Measurements from ENCODE around the gene TMEM232. TPM values are rescaled to one million over a fixed set of nuclear protein-coding genes. Genes with fewer than 3 reads are reported as not detected.

Gene TMEM232
- total RNA-seq, 1 experiment from 2014 or later, result 1.6 TPM

GRCh38 chr5:110458313-110458712 lies 268.2 kb downstream of the TMEM232 start:
- H3K4me1 Mint-ChIP-seq, result peaks cover 0 to 3% of the 10 kb centered on the region in 2 experiments; a peak in 1 of 4 replicates
- Histone ChIP-seq H3K9ac (ENCODE audit: extremely low read depth, insufficient read length, low read length) (no peak overlapping the region), H3K79me1 (ENCODE audit: insufficient read depth, low read depth, low read length, poor library complexity, severe bottlenecking) (no peaks in the 10 kb centered on the region), H2BK20ac (ENCODE audit: low read depth, low read length, poor library complexity, severe bottlenecking) (no peak overlapping the region), H3K4me2 (ENCODE audit: insufficient read depth, insufficient read length, low read length) (no peak overlapping the region), H3K23ac (ENCODE audit: insufficient read length, low read depth, low read length) (no peak overlapping the region), H3K23me2 (ENCODE audit: insufficient read length, low read depth, low read length, poor library complexity, severe bottlenecking) (no peaks in the 10 kb centered on the region), H2BK15ac (ENCODE audit: low read depth, low read length) (no peak overlapping the region), H3K18ac (ENCODE audit: insufficient read length, low read depth, low read length) (no peak overlapping the region), H4K20me1 (ENCODE audit: control insufficient read depth, insufficient read depth, insufficient read length) (no peaks in the 10 kb centered on the region), H3K4me1 (ENCODE audit: insufficient read depth, low read length) (no peaks in the 10 kb centered on the region), H4K5ac (ENCODE audit: insufficient read length, low read depth, low read length) (no peak overlapping the region), H4K8ac (replicated peaks; ENCODE audit: insufficient read length, low read depth, low read length) (no peak overlapping the region), H3T11ph (ENCODE audit: low read length) (no peak overlapping the region), H3K9me3 (ENCODE audit: control insufficient read depth, low read depth, low read length) (no peaks in the 10 kb centered on the region), H3K27ac (ENCODE audit: insufficient read length, low read depth, low read length) (no peak overlapping the region), H3K14ac (ENCODE audit: insufficient read depth, low read length) (no peak overlapping the region), H3K4ac (ENCODE audit: low read depth, low read length) (no peak overlapping the region), H2BK120ac (ENCODE audit: low read depth, low read length, poor library complexity, severe bottlenecking) (no peak overlapping the region), H3K27me3 (ENCODE audit: insufficient read depth, low read length) (no peaks in the 10 kb centered on the region), H2AFZ (ENCODE audit: low read length) (no peak overlapping the region), H4K91ac (ENCODE audit: insufficient read length, low read depth, low read length) (no peak overlapping the region), H2BK5ac (ENCODE audit: insufficient read length, low read length) (no peak overlapping the region), H2AK5ac (ENCODE audit: insufficient read length, low read length) (no peak overlapping the region), H3K79me2 (ENCODE audit: insufficient read depth, low read length) (no peaks in the 10 kb centered on the region), H2BK12ac (ENCODE audit: insufficient read length, low read depth, low read length) (no peak overlapping the region), H3K56ac (ENCODE audit: insufficient read length, low read depth, low read length) (no peak overlapping the region)
- H3K27me3 Mint-ChIP-seq (ENCODE audit: low read depth), result no peaks in the 10 kb centered on the region
- DNase-seq, result no peak
- H3K27ac Mint-ChIP-seq, result peak overlapping the region; percentile 18 to 25 (median 19); a peak in 5 of 7 replicates
- no peak for TF ChIP-seq CTCF (conservative IDR thresholded peaks at IDR 0.05)
- H3K9me3 Mint-ChIP-seq, result no peaks in the 10 kb centered on the region
- H3K36me3 Mint-ChIP-seq (ENCODE audit: insufficient read depth in 1 of 3, low read depth in 3 of 3), result 0 out of 7 replicates have a peak, but pooled peaks cover 0 to 2% (median 0%) of the 10 kb centered on the region in 3 experiments
- no CpG with 5 or more reads among the region's 1 CpG for WGBS (ENCODE audit: extremely low coverage, insufficient read length, low lambda C conversion rate)
- no peak overlapping the region for H3K4me3 Mint-ChIP-seq

Data from H9 (cell line).